Right atrium auricular region (tissue), 2 donors: ENCODE results near the gene TNIP1. TPM values are rescaled to one million over a fixed set of nuclear protein-coding genes. Genes with fewer than 3 reads are reported as not detected.

ENCODE experiments used
- DNase-seq: peaks from one replicate; pipeline ENCODE4 v3.0.0-alpha.2; 2019; ENCODE audit warnings: low spot score
- H3K27ac ChIP-seq, 2 donors: fragments of 200-600 bp; sonication (generic); 1 replicate in 1 of 2; 2 replicates in 1 of 2; pipeline ENCODE4 v1.5.1; 2016 to 2019
- H3K27me3 ChIP-seq, 2 donors: fragments of 200-600 bp; sonication (generic); one replicate each; pipeline versions ENCODE4 v1.5.1 to v1.6.0; 2017 to 2019
- H3K36me3 ChIP-seq: fragments of 200-600 bp; sonication (generic); one replicate; pipeline ENCODE4 v1.5.1; 2016
- H3K4me1 ChIP-seq, 2 donors: fragments of 200-600 bp; sonication (generic); one replicate each; pipeline versions ENCODE4 v1.5.1 to v1.6.0; 2017 to 2019
- H3K4me3 ChIP-seq, 2 donors: fragments of 200-600 bp; sonication (generic); 1 replicate in 1 of 2; 2 replicates in 1 of 2; pipeline ENCODE4 v1.5.1; 2017 to 2019; ENCODE audit warnings: mild to moderate bottlenecking in 1 of 2, moderate library complexity in 1 of 2
- H3K9me3 ChIP-seq, 2 donors: fragments of 200-600 bp; sonication (generic); one replicate each; pipeline ENCODE4 v1.5.1; 2019
- CTCF ChIP-seq, 2 donors: fragments of 200-600 bp; sonication (generic); IDR thresholded peaks; one replicate each; pipeline ENCODE4 v1.5.1; 2019; ENCODE audit warnings: antibody characterized with exemption in 2 of 2
- total RNA-seq, 2 donors: library from RNA; depleted of rRNA; stranded (reverse); fragments of >200 nt; gene quantifications; one replicate each; pipeline ENCODE4 v1.1.0, GENCODE V29; 2016

The TNIP1 gene, protein sequence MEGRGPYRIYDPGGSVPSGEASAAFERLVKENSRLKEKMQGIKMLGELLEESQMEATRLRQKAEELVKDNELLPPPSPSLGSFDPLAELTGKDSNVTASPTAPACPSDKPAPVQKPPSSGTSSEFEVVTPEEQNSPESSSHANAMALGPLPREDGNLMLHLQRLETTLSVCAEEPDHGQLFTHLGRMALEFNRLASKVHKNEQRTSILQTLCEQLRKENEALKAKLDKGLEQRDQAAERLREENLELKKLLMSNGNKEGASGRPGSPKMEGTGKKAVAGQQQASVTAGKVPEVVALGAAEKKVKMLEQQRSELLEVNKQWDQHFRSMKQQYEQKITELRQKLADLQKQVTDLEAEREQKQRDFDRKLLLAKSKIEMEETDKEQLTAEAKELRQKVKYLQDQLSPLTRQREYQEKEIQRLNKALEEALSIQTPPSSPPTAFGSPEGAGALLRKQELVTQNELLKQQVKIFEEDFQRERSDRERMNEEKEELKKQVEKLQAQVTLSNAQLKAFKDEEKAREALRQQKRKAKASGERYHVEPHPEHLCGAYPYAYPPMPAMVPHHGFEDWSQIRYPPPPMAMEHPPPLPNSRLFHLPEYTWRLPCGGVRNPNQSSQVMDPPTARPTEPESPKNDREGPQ
- total RNA-seq, result 10 to 100 TPM; 68.9 to 92.6 TPM

DNA sequence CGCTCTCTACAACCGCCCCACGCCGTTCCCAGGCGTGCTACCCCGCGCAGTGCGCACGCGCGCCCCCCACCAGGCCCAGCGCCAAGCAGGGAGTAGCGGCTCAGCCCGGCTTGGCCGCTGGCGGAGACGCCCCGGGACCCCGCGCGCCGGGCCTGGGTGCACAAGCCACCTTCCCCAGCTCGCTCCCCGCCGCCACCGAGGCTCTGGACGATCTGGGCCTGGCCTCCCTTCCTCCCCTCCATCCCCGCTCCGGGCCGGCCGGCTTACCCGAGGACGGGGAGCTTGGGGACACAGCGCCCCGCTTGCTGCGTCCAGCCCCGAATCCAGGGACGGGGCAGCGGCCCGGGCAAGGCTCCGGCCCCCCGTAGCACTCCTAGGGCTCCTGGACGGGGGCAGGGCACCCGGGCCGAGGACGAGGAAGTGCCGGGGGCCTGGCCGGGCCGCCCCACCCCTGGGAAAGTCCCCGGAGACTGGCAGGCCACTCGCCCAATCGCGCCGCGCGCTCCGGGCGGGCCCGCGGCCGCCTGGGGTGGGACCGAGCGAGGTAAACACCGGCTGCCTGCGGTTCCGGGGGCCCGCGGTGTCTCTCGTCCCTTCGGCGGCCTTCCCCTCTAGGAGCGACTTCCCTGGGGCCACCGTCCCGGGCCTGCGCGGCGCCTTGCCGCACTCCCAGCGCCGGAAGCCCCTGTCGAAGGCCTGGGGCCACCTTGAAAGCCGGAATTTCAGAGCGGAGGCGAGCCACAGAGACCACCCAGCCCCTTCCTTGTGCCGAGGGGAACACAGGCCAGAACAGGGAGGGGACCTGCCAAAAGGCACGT, at the start of gene TNIP1:
Gene TNIP1, minus strand, starts transcription at position 422 of the 818 bp plus-strand sequence. CDS start 15,939 bp downstream, outside the sequence.
- H3K9me3 ChIP-seq, result no peaks in the 10 kb centered on the region
- no peak for TF ChIP-seq CTCF (IDR thresholded peaks at IDR 0.05)
- H3K36me3 ChIP-seq, result peaks cover 5% of the 10 kb centered on the region
- peak within 1 kb of the TSS; percentile 99 for H3K27ac ChIP-seq
- peak within 1 kb of the TSS; percentile 80 to 88 for H3K4me3 ChIP-seq
- H3K4me1 ChIP-seq, result peaks cover 0 to 61% of the 10 kb centered on the region in 2 donors
- peak; percentile 92 for DNase-seq
- no peaks in the 10 kb centered on the region for H3K27me3 ChIP-seq

- H3K36me3 ChIP-seq, result peaks cover 88% of the 10 kb centered on the region
- H3K27ac ChIP-seq, result no peak overlapping the region
- DNase-seq, result no peak
Measured at GRCh38 chr5:151130235-151130921, 49.5 kb upstream of the TNIP1 start.

DNA sequence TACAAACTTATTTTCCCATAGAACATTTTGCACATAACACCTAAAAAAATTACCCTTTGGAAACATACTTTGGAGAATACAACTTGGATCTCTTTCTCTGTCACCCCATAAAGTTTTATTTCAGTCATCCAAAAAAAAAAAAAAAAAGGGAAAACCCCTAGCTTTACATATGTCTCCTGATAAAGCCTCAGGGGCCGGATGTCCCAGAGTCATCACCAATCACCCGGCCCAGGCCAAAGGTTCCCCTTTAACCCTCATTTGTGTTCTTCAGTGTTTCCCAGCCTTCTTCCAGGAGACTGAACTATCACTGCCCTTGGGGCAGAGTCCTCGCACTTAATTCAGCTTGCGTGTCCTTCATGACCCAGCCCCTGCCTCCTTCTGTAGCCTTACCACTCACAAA, 48.0 kb upstream of the TNIP1 start:
- Histone ChIP-seq H3K27ac (no peak overlapping the region), H3K4me1 (peaks cover 0 to 17% of the 10 kb centered on the region in 2 donors)

More at GRCh38 chr5:151130235-151130921, 49.5 kb upstream of the TNIP1 start:
- no peak for TF ChIP-seq CTCF (IDR thresholded peaks at IDR 0.05)
- Histone ChIP-seq H3K4me3 (no peak overlapping the region), H3K9me3 (no peaks in the 10 kb centered on the region), H3K27me3 (no peaks in the 10 kb centered on the region), H3K4me1 (peaks cover 0 to 6% of the 10 kb centered on the region in 2 donors)

DNA sequence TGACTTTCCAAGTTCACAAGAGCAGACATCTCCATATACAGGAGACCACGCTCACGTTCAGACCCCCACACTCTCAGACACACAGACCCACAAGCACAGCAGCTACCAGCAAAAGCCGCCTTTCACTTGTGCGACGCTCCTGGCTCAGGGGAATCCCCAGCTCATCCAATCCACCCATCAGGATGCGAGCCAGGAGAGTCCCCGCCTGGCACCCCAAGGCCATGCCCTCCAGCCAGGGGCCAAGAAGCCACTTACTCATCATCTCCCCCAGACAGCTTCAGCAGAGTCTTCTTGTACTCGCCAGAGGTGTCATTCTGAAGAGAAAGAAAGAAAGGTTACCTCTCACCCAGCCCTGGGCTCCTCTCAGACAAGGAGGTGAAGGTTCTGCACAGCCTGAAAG, 47.1 kb upstream of the TNIP1 start:
- H3K4me1 ChIP-seq, result peaks cover 0 to 21% of the 10 kb centered on the region in 2 donors
- H3K4me3 ChIP-seq, result no peak overlapping the region
- peaks cover 75% of the 10 kb centered on the region for H3K36me3 ChIP-seq
- TF ChIP-seq CTCF (IDR thresholded peaks at IDR 0.05), result no peak
- no peak overlapping the region for H3K27ac ChIP-seq
- H3K9me3 ChIP-seq, result no peaks in the 10 kb centered on the region
- no peak for DNase-seq
- H3K27me3 ChIP-seq, result no peaks in the 10 kb centered on the region

More for the DNA sequence above, 48.0 kb upstream of the TNIP1 start:
- peaks cover 75% of the 10 kb centered on the region for H3K36me3 ChIP-seq
- TF ChIP-seq CTCF (IDR thresholded peaks at IDR 0.05), result no peak
- H3K9me3 ChIP-seq, result no peaks in the 10 kb centered on the region
- no peaks in the 10 kb centered on the region for H3K27me3 ChIP-seq
- no peak for DNase-seq
- no peak overlapping the region for H3K4me3 ChIP-seq

DNA sequence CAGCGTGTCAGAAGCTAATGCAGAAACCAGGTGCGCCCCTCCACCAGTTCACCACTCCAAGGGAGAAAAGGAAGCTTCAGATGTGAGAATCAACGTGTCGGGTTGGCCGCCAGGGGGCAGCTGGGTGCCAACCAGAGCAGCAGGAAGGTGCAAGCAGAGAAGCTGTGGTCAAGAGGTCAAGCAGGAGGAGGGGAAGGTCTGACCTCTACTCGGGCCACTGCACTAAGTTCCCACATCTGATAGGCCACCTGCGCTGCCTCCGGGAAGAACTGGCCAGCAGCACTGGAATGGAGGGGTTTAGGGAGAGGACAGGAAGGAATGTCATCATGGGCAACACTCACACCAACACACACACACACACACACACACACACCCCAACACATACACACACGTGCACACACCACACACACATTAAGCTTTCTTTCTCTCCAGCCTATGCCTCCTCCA, 45.4 kb upstream of the TNIP1 start:
- H3K27me3 ChIP-seq, result no peaks in the 10 kb centered on the region
- peaks cover 0 to 21% of the 10 kb centered on the region in 2 donors for H3K4me1 ChIP-seq
- TF ChIP-seq CTCF (IDR thresholded peaks at IDR 0.05), result peak; percentile 77 to 90
- peaks cover 75% of the 10 kb centered on the region for H3K36me3 ChIP-seq
- no peaks in the 10 kb centered on the region for H3K9me3 ChIP-seq
- peak; percentile 78 for DNase-seq
- no peak overlapping the region for H3K27ac ChIP-seq
- H3K4me3 ChIP-seq, result no peak overlapping the region
